BLaER1 treated with 17β-estradiol and CSF1 and Interleukin-3, amounts not matched to agents 10 nM and 100 nM (cell line): ENCODE results near the gene EML2.
A peak's percentile ranks its signal among the peaks of the same experiment; 100 is the strongest.

Experiments used
- H3K27ac ChIP-seq, 11 experiments: shearing (Covaris generic); formaldehyde crosslinking; 2 replicates each; pipeline ENCODE4 v1.8.1; 2022
- H3K27me3 ChIP-seq, 11 experiments: shearing (Covaris generic); formaldehyde crosslinking; 2 replicates each; pipeline ENCODE4 v1.8.1; 2022
- H3K36me3 ChIP-seq, 11 experiments: shearing (Covaris generic); formaldehyde crosslinking; 2 replicates each; pipeline ENCODE4 v1.8.1; 2022
- H3K4me1 ChIP-seq, 10 experiments: shearing (Covaris generic); formaldehyde crosslinking; 2 replicates each; pipeline ENCODE4 v1.8.1; 2022
- H3K4me2 ChIP-seq, 11 experiments: shearing (Covaris generic); formaldehyde crosslinking; 2 replicates each; pipeline ENCODE4 v1.8.1; 2022
- H3K4me3 ChIP-seq, 10 experiments: shearing (Covaris generic); formaldehyde crosslinking; 2 replicates each; pipeline ENCODE4 v1.8.1; 2022
- H3K9ac ChIP-seq, 11 experiments: shearing (Covaris generic); formaldehyde crosslinking; 2 replicates each; pipeline ENCODE4 v1.8.1; 2022
- H3K9me3 ChIP-seq, 11 experiments: shearing (Covaris generic); formaldehyde crosslinking; replicated peaks in 1 of 11; 2 replicates each; pipeline ENCODE4 v1.8.1; 2022
- H4K20me1 ChIP-seq, 11 experiments: shearing (Covaris generic); formaldehyde crosslinking; 2 replicates each; pipeline ENCODE4 v1.8.1; 2022
- Cebpa-rat ChIP-seq, 11 experiments: shearing (Covaris generic); IDR thresholded peaks; 2 replicates each; pipeline ENCODE4 v1.8.1; 2022

The EML2 gene

DNA sequence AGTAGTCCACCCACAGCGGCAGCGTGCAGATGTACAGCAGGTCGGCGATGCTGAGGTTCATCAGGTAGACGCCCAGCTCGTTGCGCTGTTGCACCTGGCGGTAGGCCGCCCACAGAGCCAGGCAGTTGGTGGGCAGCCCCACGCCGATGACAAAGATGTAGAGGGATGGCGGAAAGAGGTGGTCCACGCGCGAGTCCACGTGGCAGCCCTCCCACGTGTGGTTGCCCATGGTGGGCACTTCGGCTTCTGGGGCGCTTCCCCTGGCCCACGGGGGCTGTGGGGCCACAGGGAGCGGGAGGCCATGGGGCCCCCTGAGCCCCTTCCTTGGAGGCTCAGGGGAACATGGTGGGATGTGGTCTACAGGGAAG is 47.6 kb downstream of the EML2 start:
- Histone ChIP-seq H3K36me3 (no peaks in the 10 kb centered on the region), H3K4me1 (peaks cover 10 to 29% (median 24%) of the 10 kb centered on the region in 10 experiments; a peak in 19 of 20 replicates), H3K4me3 (no peak overlapping the region), H3K27ac (no peak overlapping the region), H4K20me1 (no peaks in the 10 kb centered on the region), H3K27me3 (peaks cover 0 to 17% (median 14%) of the 10 kb centered on the region in 11 experiments; a peak in 17 of 22 replicates), H3K4me2 (peak overlapping the region in 5 of 11 experiments; percentile 4 to 70 (median 53); a peak in 3 of 22 replicates), H3K9ac (no peak overlapping the region), H3K9me3 (peaks cover 0 to 12% (median 0%) of the 10 kb centered on the region in 11 experiments; a peak in 2 of 22 replicates)
- TF ChIP-seq Cebpa-rat (IDR thresholded peaks at IDR 0.05): no peak

DNA sequence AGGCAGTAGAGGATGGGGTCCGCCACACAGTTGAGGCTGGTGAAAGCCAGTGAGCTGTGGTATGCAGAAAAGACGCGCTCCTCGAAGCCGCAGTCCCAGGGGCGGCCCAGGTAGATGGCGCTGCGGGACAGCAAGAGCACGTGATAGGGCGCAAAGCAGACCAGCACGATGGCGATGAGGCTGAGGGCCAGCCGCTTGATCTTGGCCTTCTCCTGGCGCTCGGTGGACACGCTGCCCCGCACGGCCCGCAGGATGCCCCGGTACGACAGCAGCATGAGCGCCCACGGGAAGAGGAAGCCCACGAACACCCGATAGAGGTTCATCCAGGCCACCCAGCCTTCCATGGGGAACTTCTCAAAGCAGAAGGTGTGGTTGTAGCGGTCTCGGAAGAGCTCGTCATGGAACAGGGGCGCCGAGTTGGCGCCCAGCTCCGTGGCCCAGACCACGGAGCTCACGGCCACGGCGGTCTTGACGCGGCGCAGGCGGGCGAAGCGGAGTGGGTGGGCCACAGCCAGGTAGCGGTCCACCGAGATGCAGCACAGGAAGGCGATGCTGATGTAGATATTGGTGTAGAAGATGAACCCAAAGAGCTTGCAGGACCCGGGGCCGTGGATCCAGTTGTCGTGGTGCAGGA is 48.1 kb downstream of the EML2 start:
- Histone ChIP-seq H3K4me1 (peaks cover 10 to 29% (median 24%) of the 10 kb centered on the region in 10 experiments; a peak in 19 of 20 replicates), H3K9me3 (peaks cover 0 to 12% (median 0%) of the 10 kb centered on the region in 11 experiments; a peak in 2 of 22 replicates), H3K27ac (no peak overlapping the region), H3K36me3 (no peaks in the 10 kb centered on the region), H3K9ac (no peak overlapping the region), H3K4me2 (no peak overlapping the region), H3K4me3 (no peak overlapping the region), H4K20me1 (no peaks in the 10 kb centered on the region), H3K27me3 (peaks cover 0 to 12% (median 9%) of the 10 kb centered on the region in 11 experiments; a peak in 11 of 22 replicates)
- no peak for TF ChIP-seq Cebpa-rat (IDR thresholded peaks at IDR 0.05)

DNA sequence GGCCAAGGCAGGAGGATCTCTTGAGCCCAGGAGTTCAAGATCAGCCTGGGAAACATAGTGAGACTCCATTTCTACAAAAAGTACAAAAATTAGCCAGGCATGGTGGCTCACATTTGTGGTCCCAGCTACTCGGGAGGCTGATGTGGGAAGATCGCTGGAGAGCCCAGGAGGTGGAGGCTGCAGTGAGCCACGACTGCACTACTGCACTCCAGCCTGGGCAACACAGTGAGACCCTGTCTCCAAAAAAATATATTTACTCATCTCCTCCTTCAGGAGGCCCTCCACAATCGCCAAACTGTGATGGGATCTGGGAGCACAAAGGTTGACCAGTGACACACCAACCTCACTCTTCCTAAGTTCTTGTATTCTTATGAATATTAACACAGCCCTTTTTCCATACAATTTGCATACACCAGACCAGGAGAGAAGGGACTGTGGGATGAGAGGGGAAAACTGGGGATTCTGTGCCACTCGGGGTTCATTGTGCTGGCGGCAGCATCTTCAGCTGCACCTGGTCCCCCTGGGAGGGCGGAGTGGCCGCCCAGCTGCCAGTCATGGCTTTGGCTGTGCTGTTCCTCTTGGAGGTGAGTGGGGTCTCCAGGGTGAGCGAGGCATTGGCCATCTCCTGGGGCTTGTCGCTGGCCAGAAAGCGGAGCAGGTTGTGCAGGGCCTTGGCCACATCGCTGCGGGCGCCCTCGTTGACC is 48.7 kb downstream of the EML2 start:
- peaks cover 14 to 34% (median 27%) of the 10 kb centered on the region in 10 experiments for H3K4me1 ChIP-seq
- H3K36me3 ChIP-seq: no peaks in the 10 kb centered on the region
- no peak overlapping the region for H3K4me3 ChIP-seq
- H3K9ac ChIP-seq: no peak overlapping the region
- no peak overlapping the region for H3K27ac ChIP-seq
- peaks cover 0 to 6% (median 2%) of the 10 kb centered on the region in 11 experiments; a peak in 10 of 22 replicates for H3K27me3 ChIP-seq
- no peaks in the 10 kb centered on the region for H4K20me1 ChIP-seq
- no peak for TF ChIP-seq Cebpa-rat (IDR thresholded peaks at IDR 0.05)
- H3K9me3 ChIP-seq: peaks cover 0 to 12% (median 0%) of the 10 kb centered on the region in 11 experiments; a peak in 2 of 22 replicates
- H3K4me2 ChIP-seq: no peak overlapping the region

DNA sequence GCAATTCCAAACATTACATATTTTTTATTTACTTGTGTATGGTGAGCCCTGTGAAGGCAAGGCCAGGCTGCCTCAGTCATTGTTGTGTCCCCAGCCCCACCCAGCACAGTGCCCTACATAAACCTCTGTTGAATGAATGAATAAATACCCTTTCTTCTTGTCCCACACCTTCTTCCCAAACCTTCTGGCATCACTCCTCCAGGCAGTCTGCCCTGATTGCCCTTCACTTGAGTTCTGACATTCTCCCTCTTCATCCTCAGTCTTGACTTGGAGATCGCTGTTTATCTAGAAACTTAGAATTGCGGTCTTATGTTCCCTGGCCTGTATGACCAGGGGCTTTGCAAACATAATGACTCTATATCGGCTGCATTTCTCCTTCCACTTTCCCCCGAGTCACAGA is 49.4 kb downstream of the EML2 start:
- no peak for TF ChIP-seq Cebpa-rat (IDR thresholded peaks at IDR 0.05)
- no peaks in the 10 kb centered on the region for H3K36me3 ChIP-seq
- no peak overlapping the region for H3K9ac ChIP-seq

DNA sequence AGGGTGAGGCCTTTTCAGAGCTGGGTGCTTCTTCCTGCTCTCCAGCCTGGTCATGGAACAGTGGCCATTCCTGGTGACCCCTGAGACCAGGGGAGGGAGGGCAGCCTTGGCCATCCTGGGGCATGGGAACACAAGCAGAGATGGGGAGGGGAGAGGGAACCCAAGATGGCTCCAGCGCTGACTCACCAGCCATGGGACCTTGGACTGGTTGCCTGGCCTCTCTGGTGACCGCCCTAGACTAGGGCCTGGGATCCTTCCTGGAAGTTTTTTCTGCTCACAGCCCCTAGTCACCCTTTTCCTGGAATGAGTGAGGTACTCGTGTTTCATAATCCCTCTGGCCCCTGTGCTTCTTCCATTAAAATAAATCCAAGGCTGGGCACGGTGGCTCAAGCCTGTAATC is 51.3 kb downstream of the EML2 start:
- H3K27ac ChIP-seq: peak overlapping the region in 10 of 11 experiments; percentile 6 to 64 (median 46); a peak in 16 of 22 replicates
- H3K9me3 ChIP-seq: peaks cover 0 to 12% (median 0%) of the 10 kb centered on the region in 11 experiments; a peak in 2 of 22 replicates
- no peak overlapping the region for H3K4me3 ChIP-seq
- TF ChIP-seq Cebpa-rat (IDR thresholded peaks at IDR 0.05): no peak
- H3K36me3 ChIP-seq: 0 out of 22 replicates have a peak, but pooled peaks cover 0 to under 1% (median 0%) of the 10 kb centered on the region in 11 experiments
- H3K4me2 ChIP-seq: peak overlapping the region; percentile 23 to 74 (median 60); a peak in 21 of 22 replicates
- H3K27me3 ChIP-seq: no peaks in the 10 kb centered on the region; a peak in 1 of 22 replicates
- peak overlapping the region in 5 of 11 experiments; percentile 3 to 49 (median 21); a peak in 4 of 22 replicates for H3K9ac ChIP-seq
- H3K4me1 ChIP-seq: peaks cover 25 to 50% (median 41%) of the 10 kb centered on the region in 10 experiments
- H4K20me1 ChIP-seq: no peaks in the 10 kb centered on the region

More for the DNA sequence above, 49.4 kb downstream of the EML2 start:
- no peak overlapping the region for H3K4me2 ChIP-seq
- H3K27ac ChIP-seq: no peak overlapping the region
- H3K4me1 ChIP-seq: peaks cover 18 to 40% (median 32%) of the 10 kb centered on the region in 10 experiments
- peaks cover 0 to 12% (median 0%) of the 10 kb centered on the region in 11 experiments; a peak in 2 of 22 replicates for H3K9me3 ChIP-seq
- H4K20me1 ChIP-seq: no peaks in the 10 kb centered on the region
- no peak overlapping the region for H3K4me3 ChIP-seq
- H3K27me3 ChIP-seq: no peaks in the 10 kb centered on the region; a peak in 1 of 22 replicates

DNA sequence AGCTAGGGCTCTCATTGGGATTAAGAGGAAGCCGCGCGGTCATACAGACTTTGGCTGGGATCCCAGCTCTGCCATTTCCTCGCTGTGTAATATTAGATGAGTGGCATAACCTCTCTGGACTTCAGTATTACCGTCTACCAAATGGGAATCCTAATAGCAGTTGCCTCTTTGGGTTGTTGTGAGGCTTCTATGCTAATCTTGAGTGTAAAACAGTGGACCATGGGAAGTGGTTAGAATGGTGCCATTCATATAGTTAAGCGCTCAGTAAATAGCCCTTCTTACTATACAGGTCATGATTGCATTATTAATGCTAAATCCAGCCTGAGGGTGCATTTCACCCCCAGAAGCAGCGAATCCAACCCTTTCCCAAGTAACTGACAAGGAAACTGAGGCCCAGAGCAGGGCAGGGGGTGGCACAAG is 54.0 kb downstream of the EML2 start:
- TF ChIP-seq Cebpa-rat (IDR thresholded peaks at IDR 0.05): no peak
- 0 out of 22 replicates have a peak, but pooled peaks cover 0 to 4% (median 0%) of the 10 kb centered on the region in 11 experiments for H4K20me1 ChIP-seq
- peaks cover 21 to 40% (median 32%) of the 10 kb centered on the region in 10 experiments for H3K4me1 ChIP-seq
- H3K9me3 ChIP-seq: no peaks in the 10 kb centered on the region
- peak overlapping the region; percentile 67 to 86 (median 76) for H3K4me3 ChIP-seq
- peak overlapping the region; percentile 85 to 94 (median 87); a peak in 21 of 22 replicates for H3K9ac ChIP-seq
- H3K27me3 ChIP-seq: no peaks in the 10 kb centered on the region
- H3K36me3 ChIP-seq: peaks cover 0 to 20% (median 9%) of the 10 kb centered on the region in 11 experiments; a peak in 10 of 22 replicates
- H3K4me2 ChIP-seq: peak overlapping the region; percentile 71 to 92 (median 79)
- H3K27ac ChIP-seq: peak overlapping the region; percentile 86 to 97 (median 90)

DNA sequence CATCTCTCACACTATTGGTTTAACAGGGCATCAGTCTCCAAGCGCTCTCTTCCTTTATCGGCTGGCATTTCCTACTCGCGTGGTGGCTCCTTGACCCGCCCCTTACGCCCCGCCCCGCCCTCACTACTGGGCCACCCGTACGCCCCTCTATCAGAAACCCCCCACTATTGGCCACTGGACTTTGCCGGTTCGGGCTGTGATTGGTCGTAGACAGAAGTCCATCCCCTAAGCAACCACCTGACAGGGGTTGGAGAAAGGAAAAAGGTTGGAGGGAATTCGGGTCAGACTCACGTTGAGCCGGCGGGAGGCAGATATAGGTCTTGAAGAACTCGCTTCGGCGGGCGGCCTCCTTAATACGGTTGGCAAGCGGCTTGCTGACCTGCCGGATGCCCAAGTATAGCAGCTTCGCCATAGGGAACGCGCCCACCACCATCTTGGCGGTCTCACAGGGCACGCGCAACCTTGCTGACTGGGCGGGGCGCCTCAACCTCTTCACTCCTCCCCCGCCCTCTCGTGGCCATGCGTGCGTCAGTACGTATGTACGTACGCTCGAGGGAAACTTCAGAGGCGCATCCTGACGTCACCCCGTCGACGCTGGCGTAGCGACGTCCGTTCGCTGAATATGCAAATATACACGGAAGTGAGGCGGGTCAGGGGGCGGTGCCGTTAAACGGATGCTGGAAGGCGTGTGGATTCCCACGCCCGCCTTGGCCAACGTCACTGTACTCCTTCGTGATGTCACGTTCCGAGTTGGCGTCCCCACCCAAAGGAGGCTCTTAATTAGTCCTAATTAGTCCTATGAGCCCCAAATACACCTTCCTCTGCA is 54.7 kb downstream of the EML2 start, which contains the start of gene OPA3:
Gene OPA3, minus strand, starts transcription at position 471 of the 826 bp plus-strand sequence. Its CDS starts 38 bp downstream, at position 433.
- TF ChIP-seq Cebpa-rat (IDR thresholded peaks at IDR 0.05): no peak
- peak within 1 kb of the TSS; percentile 84 to 99 (median 92) for H3K4me2 ChIP-seq

DNA sequence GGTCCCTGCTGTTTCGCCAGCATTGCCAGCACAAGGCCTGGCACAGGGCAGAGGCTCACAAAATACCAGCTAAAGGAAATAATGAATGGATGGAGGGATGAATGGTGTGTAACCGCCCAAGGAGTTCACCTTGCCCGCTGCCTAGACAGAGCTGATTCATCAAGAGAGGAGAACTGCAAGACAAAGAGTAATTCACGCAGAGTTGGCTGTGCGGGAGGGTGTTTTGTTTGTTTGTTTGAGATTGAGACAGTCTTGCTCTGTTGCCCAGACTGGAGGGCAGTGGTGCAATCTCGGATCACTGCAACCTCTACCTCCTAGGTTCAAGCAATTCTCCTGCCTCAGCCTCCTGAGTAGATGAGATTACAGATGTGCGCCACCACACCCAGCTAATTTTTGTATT is 57.6 kb downstream of the EML2 start:
- Histone ChIP-seq H3K4me3 (no peak overlapping the region), H3K9ac (no peak overlapping the region), H3K4me2 (no peak overlapping the region), H3K36me3 (peaks cover 0 to 20% (median 9%) of the 10 kb centered on the region in 11 experiments; a peak in 11 of 22 replicates), H4K20me1 (peaks cover 0 to 22% (median 8%) of the 10 kb centered on the region in 11 experiments; a peak in 6 of 22 replicates), H3K9me3 (no peaks in the 10 kb centered on the region), H3K27me3 (no peaks in the 10 kb centered on the region), H3K4me1 (peaks cover 14 to 20% (median 18%) of the 10 kb centered on the region in 10 experiments), H3K27ac (no peak overlapping the region)
- TF ChIP-seq Cebpa-rat (IDR thresholded peaks at IDR 0.05): no peak

More for the DNA sequence above, 54.7 kb downstream of the EML2 start, which contains the start of gene OPA3:
- H3K36me3 ChIP-seq: peaks cover 0 to 20% (median 9%) of the 10 kb centered on the region in 11 experiments; a peak in 10 of 22 replicates
- H4K20me1 ChIP-seq: peaks cover 0 to 4% (median 0%) of the 10 kb centered on the region in 11 experiments; a peak in 2 of 22 replicates
- no peaks in the 10 kb centered on the region for H3K27me3 ChIP-seq
- peak within 1 kb of the TSS; percentile 85 to 94 (median 87) for H3K9ac ChIP-seq
- H3K9me3 ChIP-seq: no peaks in the 10 kb centered on the region
- peaks cover 21 to 40% (median 32%) of the 10 kb centered on the region in 10 experiments for H3K4me1 ChIP-seq
- peak within 1 kb of the TSS; percentile 86 to 97 (median 90) for H3K27ac ChIP-seq
- H3K4me3 ChIP-seq: peak within 1 kb of the TSS; percentile 67 to 86 (median 76)
